ENCODE data around the gene SELENOT. TPM values are rescaled to one million over a fixed set of nuclear protein-coding genes. Genes with fewer than 3 reads are reported as not detected.
"Not testable (repeated sequence)": the region's sequence is repeated elsewhere in the genome, so short reads cannot be mapped to it uniquely, and the experiment has no call there.

The SELENOT gene
- total RNA-seq, 2 experiments from 2014 or later, result 110 to 115 TPM

- POLR2A ChIA-PET, result interaction anchor here (1.2 kb wide), 1 partner anchor 68 kb away, joined by 3 read pairs; the partner anchor contains the start of gene SERP1
- Histone ChIP-seq H3K27me3 (ENCODE audit: control insufficient read depth in 1 of 2, insufficient read depth in 2 of 2, low read length in 2 of 2) (no peaks in the 10 kb centered on the region), H3K4me1 (ENCODE audit: insufficient read depth, low read length) (peaks cover 22% of the 10 kb centered on the region), H3K9me3 (ENCODE audit: control insufficient read depth in 1 of 2, insufficient read depth in 1 of 2, low read length in 2 of 2) (no peaks in the 10 kb centered on the region), H3K36me3 (ENCODE audit: insufficient read depth, low read length) (peaks cover 24% of the 10 kb centered on the region), H3K4me3 (ENCODE audit: low read length) (no peak overlapping the region), H3K27ac (ENCODE audit: low read depth in 1 of 2, low read length in 2 of 2) (no peak overlapping the region)
- CTCF ChIA-PET, result interaction anchor here (0.6 kb wide), 1 partner anchor 71 kb away, joined by 3 read pairs; no protein-coding TSS in a partner anchor
- intact Hi-C loops (cut with DNase I, micrococcal nuclease), result no loop called here
- peaks cover 79% of the 10 kb centered on the region for H3K36me3 Mint-ChIP-seq (ENCODE audit: low read depth)
- no peaks in the 10 kb centered on the region for H3K9me3 Mint-ChIP-seq
- no peak for TF ChIP-seq CTCF (IDR thresholded peaks at IDR 0.05)
- peaks cover 68% of the 10 kb centered on the region for H3K4me1 Mint-ChIP-seq (ENCODE audit: low read depth)
- H3K27me3 Mint-ChIP-seq, result no peaks in the 10 kb centered on the region
- no peak overlapping the region for H3K4me3 Mint-ChIP-seq
- no peak for DNase-seq
- no peak for ATAC-seq (ENCODE audit: poor library complexity)
- H3K27ac Mint-ChIP-seq, result no peak overlapping the region
Measured at GRCh38 chr3:150613709-150614480, 10.8 kb downstream of the SELENOT start.

- Mint-ChIP-seq H3K27me3 (no peaks in the 10 kb centered on the region), H3K4me3 (no peak overlapping the region), H3K36me3 (ENCODE audit: low read depth) (peaks cover 77% of the 10 kb centered on the region), H3K9me3 (no peaks in the 10 kb centered on the region), H3K27ac (no peak overlapping the region), H3K4me1 (ENCODE audit: low read depth) (peaks cover 66% of the 10 kb centered on the region)
- intact Hi-C loops (cut with DNase I, micrococcal nuclease), result no loop called here
- ChIA-PET CTCF (no interaction called here), POLR2A (interaction anchor here (0.7 to 1.5 kb wide), 2 partner anchors 17 to 64 kb away, joined by 3 to 7 read pairs; partner anchors contain the start of gene SELENOT)
- H3K27me3 ChIP-seq (ENCODE audit: control insufficient read depth in 1 of 2, insufficient read depth in 2 of 2, low read length in 2 of 2), result no peaks in the 10 kb centered on the region
- DNase-seq (no peak), ATAC-seq (ENCODE audit: poor library complexity) (no peak)
- no peak overlapping the region for H3K4me3 ChIP-seq (ENCODE audit: low read length)
- H3K36me3 ChIP-seq (ENCODE audit: insufficient read depth, low read length), result peaks cover 31% of the 10 kb centered on the region
- TF ChIP-seq CTCF (IDR thresholded peaks at IDR 0.05), result no peak
- H3K9me3 ChIP-seq (ENCODE audit: control insufficient read depth in 1 of 2, insufficient read depth in 1 of 2, low read length in 2 of 2), result no peaks in the 10 kb centered on the region
- peaks cover 6% of the 10 kb centered on the region for H3K4me1 ChIP-seq (ENCODE audit: insufficient read depth, low read length)
- H3K27ac ChIP-seq (ENCODE audit: low read depth in 1 of 2, low read length in 2 of 2), result no peak overlapping the region
Measured at GRCh38 chr3:150620002-150620689, 17.0 kb downstream of the SELENOT start.

- ATAC-seq (ENCODE audit: poor library complexity); H3K27me3 ChIP-seq (ENCODE audit: control insufficient read depth in 1 of 2, insufficient read depth in 2 of 2, low read length in 2 of 2); intact Hi-C loops (cut with DNase I, micrococcal nuclease); H3K4me3 Mint-ChIP-seq; H3K4me3 ChIP-seq (ENCODE audit: low read length); H3K27me3 Mint-ChIP-seq; DNase-seq; H3K4me1 ChIP-seq (ENCODE audit: insufficient read depth, low read length); H3K27ac ChIP-seq (ENCODE audit: low read depth in 1 of 2, low read length in 2 of 2); H3K9me3 ChIP-seq (ENCODE audit: control insufficient read depth in 1 of 2, insufficient read depth in 1 of 2, low read length in 2 of 2); H3K9me3 Mint-ChIP-seq: not testable (repeated sequence)
- peaks cover 85% of the 10 kb centered on the region for H3K36me3 Mint-ChIP-seq (ENCODE audit: low read depth)
- POLR2A ChIA-PET, result interaction anchor here (1.0 kb wide), 1 partner anchor 20 kb away, joined by 3 read pairs; the partner anchor contains the start of gene SELENOT
- CTCF ChIA-PET, result interaction anchor here (0.6 kb wide), 1 partner anchor 11 kb away, joined by 3 read pairs; no protein-coding TSS in a partner anchor
- peaks cover 61% of the 10 kb centered on the region for H3K4me1 Mint-ChIP-seq (ENCODE audit: low read depth)
- peak overlapping the region; percentile 28 for H3K27ac Mint-ChIP-seq
- H3K36me3 ChIP-seq (ENCODE audit: insufficient read depth, low read length), result peaks cover 56% of the 10 kb centered on the region
Measured at GRCh38 chr3:150622955-150623354, 19.8 kb downstream of the SELENOT start.

Data from CD4-positive, alpha-beta T cell (primary cell).